OCI-LY1 (cell line): ENCODE results near the gene SAMD5.

ENCODE experiments used
- H2AFZ ChIP-seq: fragments of 200-600 bp; sonication (generic), shearing (Covaris generic); 2 replicates; pipeline ENCODE4 v1.6.0; 2014; ENCODE audit warnings: antibody characterized with exemption, mild to moderate bottlenecking, low read length
- H3F3A ChIP-seq: fragments of 200-600 bp; sonication (generic), shearing (Covaris generic); 2 replicates; pipeline ENCODE4 v1.6.0; 2014; ENCODE audit warnings: mild to moderate bottlenecking, antibody characterized with exemption, low read length, moderate library complexity; ENCODE audit not compliant: insufficient read depth
- H3K27ac ChIP-seq: fragments of 200-600 bp; sonication (generic); 2 replicates; pipeline ENCODE4 v1.5.1; 2014; ENCODE audit warnings: low read length, mixed run types, mild to moderate bottlenecking, low read depth; ENCODE audit not compliant: poor library complexity, severe bottlenecking
- H3K27me3 ChIP-seq: fragments of 200-600 bp; sonication (generic); 2 replicates; pipeline ENCODE4 v1.6.0; 2014; ENCODE audit warnings: antibody characterized with exemption, mild to moderate bottlenecking, low read length, moderate library complexity; ENCODE audit not compliant: insufficient read depth
- H3K36me3 ChIP-seq: fragments of 200-600 bp; sonication (generic); 2 replicates; pipeline ENCODE4 v1.6.1; 2014; ENCODE audit warnings: mild to moderate bottlenecking, antibody characterized with exemption, low read length, moderate library complexity, mixed read lengths; ENCODE audit not compliant: insufficient read depth
- H3K4me1 ChIP-seq: fragments of 200-600 bp; sonication (generic); 2 replicates; pipeline ENCODE4 v1.5.1; 2014; ENCODE audit warnings: mild to moderate bottlenecking, low read length, moderate library complexity; ENCODE audit not compliant: insufficient read depth, severe bottlenecking
- H3K4me2 ChIP-seq: fragments of 200-600 bp; sonication (generic), shearing (Covaris generic); 2 replicates; pipeline ENCODE4 v1.6.1; 2014; ENCODE audit warnings: low read length
- H3K4me3 ChIP-seq: fragments of 200-600 bp; sonication (generic); 2 replicates; pipeline ENCODE4 v1.5.1; 2014; ENCODE audit warnings: low read length, low read depth, mild to moderate bottlenecking, mixed read lengths; ENCODE audit not compliant: poor library complexity, severe bottlenecking
- H3K79me2 ChIP-seq: fragments of 200-600 bp; shearing (Covaris generic); 2 replicates; pipeline ENCODE4 v1.6.1; 2016; ENCODE audit warnings: mixed run types, low read length, mixed read lengths; ENCODE audit not compliant: insufficient read depth
- H3K9ac ChIP-seq: fragments of 200-600 bp; sonication (generic), shearing (Covaris generic); 2 replicates; pipeline ENCODE4 v1.6.1; 2014; ENCODE audit warnings: mild to moderate bottlenecking, low read length, mixed read lengths
- H3K9me2 ChIP-seq: fragments of 200-600 bp; sonication (generic), shearing (Covaris generic); 2 replicates; pipeline ENCODE4 v1.6.1; 2014; ENCODE audit warnings: low read depth, mild to moderate bottlenecking, low read length, mixed read lengths
- H3K9me3 ChIP-seq: fragments of 200-600 bp; shearing (Covaris generic); 2 replicates; pipeline ENCODE4 v1.6.1; 2014; ENCODE audit warnings: low read length, mixed read lengths
- H4K20me1 ChIP-seq: fragments of 200-600 bp; sonication (generic), shearing (Covaris generic); 2 replicates; pipeline ENCODE4 v1.6.0; 2016; ENCODE audit warnings: mild to moderate bottlenecking, low read length; ENCODE audit not compliant: insufficient read depth
- CTCF ChIP-seq: fragments of 200-600 bp; sonication (generic), shearing (Covaris generic); IDR thresholded peaks from 2 replicates; pipeline ENCODE4 v1.5.1; 2017; ENCODE audit warnings: mild to moderate bottlenecking, antibody characterized with exemption, low read length, moderate library complexity, mixed read lengths
- EZH2 ChIP-seq: fragments of 200-600 bp; sonication (generic), shearing (Covaris generic); IDR thresholded peaks from 2 replicates; pipeline ENCODE4 v1.8.0; 2017; ENCODE audit warnings: borderline replicate concordance, mixed run types, mild to moderate bottlenecking, antibody characterized with exemption, low read length, moderate library complexity, mixed read lengths

The SAMD5 gene

GRCh38 chr6:147544420-147544819 is 35.9 kb downstream of the SAMD5 start:
- Histone ChIP-seq H3K4me3 (no peak overlapping the region), H3K4me1 (no peaks in the 10 kb centered on the region), H3F3A (no peaks in the 10 kb centered on the region), H4K20me1 (no peaks in the 10 kb centered on the region), H3K27ac (no peak overlapping the region), H3K9me3 (no peaks in the 10 kb centered on the region), H3K9me2 (no peaks in the 10 kb centered on the region), H3K27me3 (no peaks in the 10 kb centered on the region), H3K4me2 (no peak overlapping the region), H2AFZ (no peak overlapping the region), H3K9ac (no peak overlapping the region), H3K79me2 (no peaks in the 10 kb centered on the region), H3K36me3 (no peaks in the 10 kb centered on the region)
- TF ChIP-seq EZH2 (no peak), CTCF (no peak)

- no peak for TF ChIP-seq EZH2
- no peak for TF ChIP-seq CTCF
- H3K4me2 ChIP-seq = no peak overlapping the region
- H3K79me2 ChIP-seq = no peaks in the 10 kb centered on the region
- no peaks in the 10 kb centered on the region for H3K4me1 ChIP-seq
- H3K9me2 ChIP-seq = no peaks in the 10 kb centered on the region
- H3F3A ChIP-seq = no peaks in the 10 kb centered on the region
- no peaks in the 10 kb centered on the region for H3K27me3 ChIP-seq
- no peak overlapping the region for H3K4me3 ChIP-seq
- no peak overlapping the region for H3K9ac ChIP-seq
- no peak overlapping the region for H2AFZ ChIP-seq
- no peaks in the 10 kb centered on the region for H4K20me1 ChIP-seq
- H3K9me3 ChIP-seq = no peaks in the 10 kb centered on the region
- H3K36me3 ChIP-seq = no peaks in the 10 kb centered on the region
- no peak overlapping the region for H3K27ac ChIP-seq
Observed at GRCh38 chr6:147546501-147547368, 38.2 kb downstream of the SAMD5 start.

- H3K4me2 ChIP-seq = no peak overlapping the region
Observed at GRCh38 chr6:147547369-147547902, 38.9 kb downstream of the SAMD5 start.

More at GRCh38 chr6:147547369-147547902, 38.9 kb downstream of the SAMD5 start:
- no peaks in the 10 kb centered on the region for H4K20me1 ChIP-seq
- no peak overlapping the region for H3K9ac ChIP-seq
- no peaks in the 10 kb centered on the region for H3K9me2 ChIP-seq
- no peak overlapping the region for H3K4me3 ChIP-seq
- TF ChIP-seq CTCF = no peak
- TF ChIP-seq EZH2 = no peak
- H3F3A ChIP-seq = no peaks in the 10 kb centered on the region
- H3K36me3 ChIP-seq = no peaks in the 10 kb centered on the region
- no peak overlapping the region for H3K27ac ChIP-seq
- H3K9me3 ChIP-seq = no peaks in the 10 kb centered on the region
- H3K79me2 ChIP-seq = no peaks in the 10 kb centered on the region
- H3K27me3 ChIP-seq = no peaks in the 10 kb centered on the region
- H2AFZ ChIP-seq = no peak overlapping the region
- H3K4me1 ChIP-seq = no peaks in the 10 kb centered on the region
